Activated CD4-positive, alpha-beta T cell treated with anti-CD3 and anti-CD28 coated beads, Interleukin-2, amount 50 U/mL, for 24 hours (primary cell): ENCODE measurements around the gene KIAA0930.

Experiments
- DNase-seq, 2 donors: peaks; one replicate each; pipeline ENCODE4 v3.0.0-alpha.2; 2020; ENCODE audit warnings: low read depth in 1 of 2, low spot score in 1 of 2

Gene KIAA0930

GRCh38 chr22:45144916-45145315 lies 95.8 kb downstream of the KIAA0930 start:
- no peak for DNase-seq

- DNase-seq = no peak
Measured at GRCh38 chr22:45142376-45142775, 98.3 kb downstream of the KIAA0930 start.
